GM23338 (cell line): ENCODE results near the gene ACBD3. TPM values are rescaled to one million over a fixed set of nuclear protein-coding genes. Genes with fewer than 3 reads are reported as not detected.

Experiments
- ATAC-seq: fragments of 200-7000 bp; cut with Tn5 transposase; 3 replicates; pipeline ENCODE4 v1.9.1; 2020
- DNase-seq: peaks from one replicate; pipeline ENCODE4 v3.0.0-alpha.2; 2015; ENCODE audit warnings: low spot score
- H2AFZ ChIP-seq: fragments of 200-600 bp; sonication (generic); 2 replicates; pipeline ENCODE4 v1.8.0; 2016; ENCODE audit warnings: antibody characterized with exemption, mild to moderate bottlenecking, moderate library complexity
- H3F3A ChIP-seq: fragments of 200-600 bp; sonication (generic); replicated peaks from 2 replicates; pipeline ENCODE4 v1.8.0; 2017; ENCODE audit warnings: antibody characterized with exemption, mixed run types, low read depth
- H3K27ac ChIP-seq: fragments of 200-600 bp; sonication (generic); 2 replicates; pipeline ENCODE4 v1.6.1; 2016; ENCODE audit warnings: low read depth
- H3K27me3 ChIP-seq: fragments of 200-600 bp; sonication (generic); 2 replicates; pipeline ENCODE4 v1.8.0; 2016; ENCODE audit warnings: mild to moderate bottlenecking, mixed run types, moderate library complexity; ENCODE audit not compliant: insufficient read depth
- H3K36me3 ChIP-seq: fragments of 200-600 bp; sonication (generic); 2 replicates; pipeline ENCODE4 v1.8.0; 2016; ENCODE audit warnings: mild to moderate bottlenecking; ENCODE audit not compliant: insufficient read depth
- H3K4me1 ChIP-seq: fragments of 200-600 bp; sonication (generic); 2 replicates; pipeline ENCODE4 v1.8.0; 2016; ENCODE audit warnings: mild to moderate bottlenecking, moderate library complexity; ENCODE audit not compliant: insufficient read depth
- H3K4me2 ChIP-seq: fragments of 200-600 bp; sonication (generic); 2 replicates; pipeline ENCODE4 v1.7.1; 2017; ENCODE audit warnings: mixed run types
- H3K4me3 ChIP-seq: fragments of 200-600 bp; sonication (generic); 2 replicates; pipeline ENCODE4 v1.6.1; 2016; ENCODE audit warnings: mixed run types
- H3K79me2 ChIP-seq: fragments of 200-600 bp; sonication (generic); replicated peaks from 2 replicates; pipeline ENCODE4 v1.8.0; 2017; ENCODE audit warnings: mild to moderate bottlenecking; ENCODE audit not compliant: insufficient read depth
- H3K9me2 ChIP-seq: fragments of 200-600 bp; sonication (generic); 2 replicates; pipeline ENCODE4 v1.8.0; 2017; ENCODE audit not compliant: insufficient read depth
- H4K20me1 ChIP-seq: fragments of 200-600 bp; sonication (generic); replicated peaks from 2 replicates; pipeline ENCODE4 v1.8.0; 2017; ENCODE audit warnings: mild to moderate bottlenecking; ENCODE audit not compliant: insufficient read depth
- H3K27ac Mint-ChIP-seq: 2 replicates; pipeline ENCODE4 v1.8.0; 2020; ENCODE audit warnings: inconsistent platforms, mild to moderate bottlenecking, moderate library complexity, mixed read lengths
- H3K27me3 Mint-ChIP-seq: 3 replicates; pipeline ENCODE4 v1.8.0; 2022; ENCODE audit warnings: low read depth, mild to moderate bottlenecking, moderate library complexity, mixed read lengths, inconsistent platforms; ENCODE audit not compliant: insufficient read depth, poor library complexity
- H3K36me3 Mint-ChIP-seq: 3 replicates; pipeline ENCODE4 v1.8.0; 2021; ENCODE audit warnings: low read depth, mild to moderate bottlenecking, inconsistent platforms, moderate library complexity, mixed read lengths
- H3K4me1 Mint-ChIP-seq: 3 replicates; pipeline ENCODE4 v1.8.0; 2020; ENCODE audit warnings: mild to moderate bottlenecking, inconsistent platforms, mixed read lengths
- H3K4me3 Mint-ChIP-seq: 3 replicates; pipeline ENCODE4 v1.8.0; 2021; ENCODE audit warnings: moderate library complexity, mild to moderate bottlenecking, inconsistent platforms, mixed read lengths
- H3K9me3 Mint-ChIP-seq: 3 replicates; pipeline ENCODE4 v1.8.0; 2020; ENCODE audit warnings: moderate library complexity, mild to moderate bottlenecking, inconsistent platforms, mixed read lengths
- CREB1 ChIP-seq: fragments of 250-450 bp; sonication (Bioruptor Pico); IDR thresholded peaks from 2 replicates; pipeline ENCODE4 v1.5.0; 2020; ENCODE audit warnings: low read depth, mild to moderate bottlenecking, moderate library complexity
- NANOG ChIP-seq: IDR thresholded peaks from 2 replicates; pipeline ENCODE4 v1.6.1; 2016; ENCODE audit warnings: antibody characterized with exemption, borderline replicate concordance
- REST ChIP-seq: IDR thresholded peaks from one replicate; pipeline ENCODE4 v1.6.1; 2018; ENCODE audit warnings: antibody characterized with exemption; ENCODE audit not compliant: unreplicated experiment
- STAT1 ChIP-seq: IDR thresholded peaks from one replicate; pipeline ENCODE4 v1.6.1; 2016; ENCODE audit warnings: antibody characterized with exemption; ENCODE audit not compliant: unreplicated experiment
- ZNF114 ChIP-seq: fragments of 250-450 bp; sonication (Bioruptor Pico); IDR thresholded peaks from 2 replicates; pipeline ENCODE4 v1.5.0; 2020; ENCODE audit warnings: mild to moderate bottlenecking, moderate library complexity
- ZNF331 ChIP-seq: fragments of 250-450 bp; sonication (Bioruptor Pico); IDR thresholded peaks from 2 replicates; pipeline ENCODE4 v1.5.0; 2020; ENCODE audit warnings: low read depth, mild to moderate bottlenecking, moderate library complexity
- ZNF462 ChIP-seq: fragments of 250-450 bp; sonication (Bioruptor Pico); IDR thresholded peaks from 2 replicates; pipeline ENCODE4 v1.5.0; 2020; ENCODE audit warnings: mild to moderate bottlenecking, moderate library complexity
- polyA plus RNA-seq: library from polyadenylated mRNA; unstranded; fragments of >200 nt; fragmentation: Nextera tagmentation; extraction: Ambion mirVana; gene quantifications from 2 replicates; pipeline ENCODE4 v1.2.1, GENCODE V29; 2016
- total RNA-seq: library from RNA; depleted of rRNA; stranded (reverse); fragments of >200 nt; shearing (Covaris generic); gene quantifications from 2 replicates; pipeline ENCODE4 v1.2.3, GENCODE V29; 2014
- TF ChIP-seq, protein P1 (sequence below), 2 experiments: fragments of 200-600 bp in 1 of 2; sonication (generic) in 1 of 2; conservative IDR thresholded peaks; 2 replicates each; pipeline versions ENCODE4 v1.5.1 to v1.6.1; 2016 to 2017; ENCODE audit warnings: antibody characterized with exemption in 2 of 2, low read depth in 2 of 2, mild to moderate bottlenecking in 2 of 2, moderate library complexity in 1 of 2

Gene ACBD3
- total and polyA plus RNA-seq, 2 experiments from 2014 or later, result 17.1 to 36.2 TPM

DNA sequence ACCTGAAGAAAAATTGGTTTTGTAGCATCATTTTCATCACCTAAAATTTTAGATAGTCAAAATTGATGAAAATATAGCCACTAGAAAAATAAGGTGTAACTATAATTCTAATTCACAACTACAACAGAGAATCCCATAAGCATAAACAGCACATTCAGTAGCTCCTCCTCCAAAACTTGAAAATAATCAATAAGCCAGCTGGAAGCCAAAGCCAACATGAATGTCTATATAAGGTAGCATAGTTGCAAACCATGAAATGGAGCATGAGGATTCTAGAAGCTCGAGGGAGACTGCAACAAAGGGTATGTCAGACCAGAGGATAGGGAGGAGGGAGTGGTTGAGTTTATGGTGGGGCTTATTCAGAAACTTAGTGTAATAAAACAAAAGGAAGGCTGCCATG, 22.4 kb downstream of the ACBD3 start:
- TF ChIP-seq ZNF462 (no peak), CREB1 (CRISPR knock-in tag) (no peak)
- H3K9me3 Mint-ChIP-seq, result no peaks in the 10 kb centered on the region
- Histone ChIP-seq H3K27me3 (no peaks in the 10 kb centered on the region), H3K9me2 (no peaks in the 10 kb centered on the region), H3K4me1 (no peaks in the 10 kb centered on the region), H2AFZ (no peak overlapping the region), H3F3A (no peaks in the 10 kb centered on the region), H3K27ac (no peak overlapping the region), H3K79me2 (peaks cover 34% of the 10 kb centered on the region), H3K4me3 (no peak overlapping the region), H4K20me1 (peaks cover 15% of the 10 kb centered on the region), H3K36me3 (peaks cover 34% of the 10 kb centered on the region), H3K4me2 (no peak overlapping the region)
- no peaks in the 10 kb centered on the region for H3K4me1 Mint-ChIP-seq
- H3K27ac Mint-ChIP-seq, result no peak overlapping the region
- ATAC-seq, result no peak
- no peak overlapping the region for H3K4me3 Mint-ChIP-seq
- no peak for DNase-seq
- H3K27me3 Mint-ChIP-seq, result no peaks in the 10 kb centered on the region
- peaks cover 42% of the 10 kb centered on the region for H3K36me3 Mint-ChIP-seq

DNA sequence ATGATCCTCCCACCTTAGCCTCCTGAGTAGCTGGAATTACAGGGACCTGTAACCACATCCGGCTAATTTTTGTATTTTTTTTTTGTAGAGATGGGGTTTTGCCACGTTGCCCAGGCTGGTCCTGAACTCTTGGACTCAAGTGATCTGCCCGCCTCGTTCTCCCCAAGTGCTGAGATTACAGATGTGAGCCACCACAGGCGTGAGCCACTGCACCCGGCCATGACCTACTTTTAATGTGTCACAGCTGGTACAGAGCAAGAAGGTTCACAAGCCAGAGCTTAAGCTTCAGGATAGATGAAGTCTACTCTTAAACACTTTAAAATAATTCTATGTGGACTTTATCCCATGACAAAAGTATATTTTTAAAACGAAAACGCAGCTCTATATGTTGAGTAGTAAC, 23.6 kb downstream of the ACBD3 start:
- ATAC-seq (no peak), DNase-seq (no peak)
- Histone ChIP-seq H2AFZ (no peak overlapping the region), H3K79me2 (peaks cover 21% of the 10 kb centered on the region), H3F3A (no peaks in the 10 kb centered on the region; the same call in 1 of the 2 replicates), H3K9me2 (no peaks in the 10 kb centered on the region), H3K4me3 (no peak overlapping the region), H3K4me1 (no peaks in the 10 kb centered on the region), H3K27me3 (no peaks in the 10 kb centered on the region), H4K20me1 (peaks cover 15% of the 10 kb centered on the region), H3K36me3 (peaks cover 41% of the 10 kb centered on the region), H3K4me2 (no peak overlapping the region), H3K27ac (no peak overlapping the region)
- H3K4me1 Mint-ChIP-seq, result no peaks in the 10 kb centered on the region
- H3K4me3 Mint-ChIP-seq, result no peak overlapping the region
- no peaks in the 10 kb centered on the region for H3K27me3 Mint-ChIP-seq
- H3K27ac Mint-ChIP-seq, result no peak overlapping the region
- H3K9me3 Mint-ChIP-seq, result no peaks in the 10 kb centered on the region
- H3K36me3 Mint-ChIP-seq, result peaks cover 52% of the 10 kb centered on the region
- TF ChIP-seq ZNF331 (CRISPR knock-in tag) (no peak), REST (no peak), NANOG (no peak), STAT1 (no peak), ZNF114 (CRISPR knock-in tag) (no peak)
- TF ChIP-seq, protein P1, sequence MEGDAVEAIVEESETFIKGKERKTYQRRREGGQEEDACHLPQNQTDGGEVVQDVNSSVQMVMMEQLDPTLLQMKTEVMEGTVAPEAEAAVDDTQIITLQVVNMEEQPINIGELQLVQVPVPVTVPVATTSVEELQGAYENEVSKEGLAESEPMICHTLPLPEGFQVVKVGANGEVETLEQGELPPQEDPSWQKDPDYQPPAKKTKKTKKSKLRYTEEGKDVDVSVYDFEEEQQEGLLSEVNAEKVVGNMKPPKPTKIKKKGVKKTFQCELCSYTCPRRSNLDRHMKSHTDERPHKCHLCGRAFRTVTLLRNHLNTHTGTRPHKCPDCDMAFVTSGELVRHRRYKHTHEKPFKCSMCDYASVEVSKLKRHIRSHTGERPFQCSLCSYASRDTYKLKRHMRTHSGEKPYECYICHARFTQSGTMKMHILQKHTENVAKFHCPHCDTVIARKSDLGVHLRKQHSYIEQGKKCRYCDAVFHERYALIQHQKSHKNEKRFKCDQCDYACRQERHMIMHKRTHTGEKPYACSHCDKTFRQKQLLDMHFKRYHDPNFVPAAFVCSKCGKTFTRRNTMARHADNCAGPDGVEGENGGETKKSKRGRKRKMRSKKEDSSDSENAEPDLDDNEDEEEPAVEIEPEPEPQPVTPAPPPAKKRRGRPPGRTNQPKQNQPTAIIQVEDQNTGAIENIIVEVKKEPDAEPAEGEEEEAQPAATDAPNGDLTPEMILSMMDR (conservative IDR thresholded peaks at IDR 0.05; ENCODE audit: low read depth in 2 of 2), result no peak
